Mammary epithelial cell (primary cell): ENCODE results near the gene PCDHB7.
"Not testable (repeated sequence)": the region's sequence is repeated elsewhere in the genome, so short reads cannot be mapped to it uniquely, and the experiment has no call there.

Experiments
- CTCF ChIP-seq, 2 donors: IDR thresholded peaks in 1 of 2; conservative IDR thresholded peaks in 1 of 2; 2 replicates each; pipeline ENCODE4 v1.5.1; 2011 to 2012; ENCODE audit warnings: inconsistent platforms in 2 of 2, low read length in 2 of 2, mild to moderate bottlenecking in 2 of 2, control low read depth in 1 of 2, low read depth in 1 of 2; ENCODE audit not compliant: insufficient read depth in 1 of 2; ENCODE audit errors: extremely low read depth in 1 of 2
- EZH2 ChIP-seq: IDR thresholded peaks from 2 replicates; pipeline ENCODE4 v1.6.1; 2012; ENCODE audit warnings: low read length, inconsistent platforms, borderline replicate concordance

DNA sequence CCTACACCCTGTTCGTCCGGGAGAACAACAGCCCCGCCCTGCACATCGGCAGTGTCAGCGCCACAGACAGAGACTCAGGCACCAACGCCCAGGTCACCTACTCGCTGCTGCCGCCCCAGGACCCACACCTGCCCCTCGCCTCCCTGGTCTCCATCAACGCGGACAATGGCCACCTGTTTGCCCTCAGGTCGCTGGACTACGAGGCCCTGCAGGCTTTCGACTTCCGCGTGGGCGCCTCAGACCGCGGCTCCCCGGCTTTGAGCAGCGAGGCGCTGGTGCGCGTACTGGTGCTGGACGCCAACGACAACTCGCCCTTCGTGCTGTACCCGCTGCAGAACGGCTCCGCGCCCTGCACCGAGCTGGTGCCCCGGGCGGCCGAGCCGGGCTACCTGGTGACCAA lies 16.2 kb downstream of the PCDHB7 start:
- TF ChIP-seq EZH2; CTCF (conservative IDR thresholded peaks at IDR 0.05 in 1 of 2, IDR thresholded peaks at IDR 0.05 in 1 of 2; ENCODE audit: extremely low read depth in 1 of 2, insufficient read depth in 1 of 2, low read depth in 1 of 2, low read length in 2 of 2): not testable (repeated sequence)
